ENCODE measurements around the gene OSBPL9.
A peak's percentile ranks its signal among the peaks of the same experiment; 100 is the strongest.
"Not testable (repeated sequence)": the region's sequence is repeated elsewhere in the genome, so short reads cannot be mapped to it uniquely, and the experiment has no call there.

Gene OSBPL9

DNA sequence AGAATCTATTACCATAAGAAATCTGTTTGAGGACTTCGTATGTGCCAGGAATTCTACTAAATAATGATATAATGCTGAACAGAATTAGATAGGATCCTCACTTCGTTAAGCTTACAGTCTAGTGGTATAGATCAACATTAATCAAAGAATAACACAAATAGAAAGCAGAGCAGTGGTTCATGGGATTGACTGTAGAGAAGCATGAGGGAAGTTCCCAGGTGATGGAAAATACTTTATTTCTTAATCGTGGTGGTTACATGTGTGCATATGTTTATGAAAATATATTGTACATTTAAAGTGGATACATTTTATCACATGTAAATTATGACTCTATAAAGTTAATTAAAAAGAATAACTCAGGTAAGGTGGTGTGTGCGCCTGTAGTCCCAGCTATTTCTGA, 110.5 kb downstream of the OSBPL9 start:
- TF ChIP-seq TAF1 (IDR thresholded peaks at IDR 0.05; ENCODE audit: low read depth, low read length) (no peak), PAX5 (IDR thresholded peaks at IDR 0.05; ENCODE audit: insufficient read depth, low read length, severe bottlenecking) (no peak), POLR2AphosphoS5 (IDR thresholded peaks at IDR 0.05; ENCODE audit: low read depth, low read length) (no peak), SPI1 (IDR thresholded peaks at IDR 0.05; ENCODE audit: low read depth, low read length) (no peak), POLR2A (IDR thresholded peaks at IDR 0.05; ENCODE audit: low read depth, low read length) (no peak), POU2F2 (IDR thresholded peaks at IDR 0.05; ENCODE audit: low read depth, low read length) (no peak)
- no peak for DNase-seq (ENCODE audit: insufficient read length, low spot score)
- no peak for FAIRE-seq

DNA sequence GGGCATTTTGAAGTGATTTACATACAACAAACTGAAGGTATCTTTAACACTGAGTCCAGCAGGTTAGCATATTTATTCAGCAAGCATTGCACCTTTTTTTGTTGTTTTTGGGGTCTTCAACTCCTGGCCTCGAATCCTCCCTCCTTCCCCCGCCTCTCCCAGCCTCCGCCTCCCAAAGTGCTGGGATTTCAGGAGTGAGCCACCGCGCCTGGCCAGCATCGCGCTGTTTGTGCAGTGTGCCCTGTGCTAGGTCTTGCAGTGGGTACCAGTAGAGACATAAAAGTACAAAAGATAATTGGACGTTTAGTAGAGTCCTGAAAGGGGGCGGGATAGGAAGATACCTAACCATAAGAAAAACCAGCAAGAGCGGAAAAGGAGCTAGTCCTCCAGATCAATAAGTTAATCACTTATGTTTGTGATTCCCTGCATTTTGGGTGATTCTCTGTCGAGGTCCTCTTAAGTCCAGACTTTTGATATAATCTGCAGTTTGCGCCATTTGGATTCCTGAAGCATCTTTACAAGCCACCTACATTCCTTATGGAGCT, 111.8 kb downstream of the OSBPL9 start:
- FAIRE-seq, result no peak
- DNase-seq (ENCODE audit: insufficient read length, low spot score), result no peak
- TF ChIP-seq TAF1 (IDR thresholded peaks at IDR 0.05; ENCODE audit: low read depth, low read length) (no peak), SPI1 (IDR thresholded peaks at IDR 0.05; ENCODE audit: low read depth, low read length) (no peak), PAX5 (IDR thresholded peaks at IDR 0.05; ENCODE audit: insufficient read depth, low read length, severe bottlenecking) (no peak), POLR2A (IDR thresholded peaks at IDR 0.05; ENCODE audit: low read depth, low read length) (no peak), POU2F2 (IDR thresholded peaks at IDR 0.05; ENCODE audit: low read depth, low read length) (no peak)

DNA sequence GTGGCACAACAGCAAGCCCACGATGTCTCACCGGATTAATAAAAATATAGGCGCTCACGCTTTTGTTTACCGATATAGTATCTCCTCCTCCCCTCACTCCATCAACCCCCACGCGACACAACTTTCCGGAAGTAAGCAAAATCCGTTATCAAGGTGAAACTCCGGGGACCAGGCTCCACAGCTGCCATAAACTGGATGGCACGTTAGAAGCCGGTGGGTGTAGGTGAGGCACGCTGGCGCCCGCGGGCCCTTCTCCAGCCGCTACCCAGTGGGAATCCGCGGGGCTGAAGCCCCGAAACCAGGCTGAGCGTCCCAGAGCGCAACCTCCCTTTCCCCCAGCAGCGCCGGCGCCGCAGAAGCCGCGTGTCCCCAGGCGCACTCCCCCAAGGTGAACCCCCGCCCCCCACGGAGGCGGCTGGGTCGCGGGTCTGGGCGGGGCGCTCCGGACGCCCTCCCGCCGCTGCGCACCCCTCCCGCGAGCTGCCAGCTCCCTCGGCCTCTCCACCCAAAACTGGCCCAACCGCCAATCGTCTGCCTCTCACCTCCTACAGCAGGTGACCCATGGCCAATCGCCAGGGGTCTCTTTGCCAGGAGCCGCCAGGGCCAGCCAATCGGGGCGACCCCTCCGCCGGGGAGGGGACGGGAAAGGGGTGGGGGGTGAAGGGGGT, 112.4 kb downstream of the OSBPL9 start:
- TF ChIP-seq TAF1 (IDR thresholded peaks at IDR 0.05; ENCODE audit: low read depth, low read length) (peak; percentile 47; the same call in 1 of the 2 replicates), POU2F2 (IDR thresholded peaks at IDR 0.05; ENCODE audit: low read depth, low read length) (peak; percentile 66; the same call in 1 of the 2 replicates), PAX5 (IDR thresholded peaks at IDR 0.05; ENCODE audit: insufficient read depth, low read length, severe bottlenecking) (no peak), POLR2AphosphoS5 (IDR thresholded peaks at IDR 0.05; ENCODE audit: low read depth, low read length) (peak; percentile 56; the same call in 1 of the 2 replicates), POLR2A (IDR thresholded peaks at IDR 0.05; ENCODE audit: low read depth, low read length) (peak; percentile 68)
- FAIRE-seq, result peak; percentile 99
- peak; percentile 91 for DNase-seq (ENCODE audit: insufficient read length, low spot score)

DNA sequence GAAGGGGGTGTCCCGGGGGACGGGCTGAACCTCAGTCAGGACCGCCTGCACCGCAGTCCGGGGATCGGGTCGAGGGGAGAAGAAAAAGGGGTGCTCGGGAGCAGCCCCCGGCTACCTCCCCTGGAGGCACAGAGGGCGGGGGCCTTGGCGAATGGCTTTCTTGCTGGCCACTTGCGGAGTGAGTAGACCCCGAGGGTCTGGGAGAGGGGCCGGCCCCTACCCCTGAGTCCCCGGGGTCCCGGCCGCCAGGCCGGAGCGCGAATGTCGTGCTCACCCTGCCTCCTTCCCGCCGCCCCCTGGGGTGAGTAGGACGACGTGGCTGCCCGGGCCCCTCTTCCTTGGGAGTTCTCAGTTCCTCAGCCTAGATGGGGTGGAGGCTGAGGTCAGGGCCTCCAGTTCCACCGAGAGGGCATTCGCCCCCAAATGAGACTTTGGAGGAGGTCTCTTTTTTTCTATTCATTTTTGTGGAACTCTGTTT, 113.0 kb downstream of the OSBPL9 start:
- no peak for TF ChIP-seq PAX5 (IDR thresholded peaks at IDR 0.05; ENCODE audit: insufficient read depth, low read length, severe bottlenecking)
- peak; percentile 74 for TF ChIP-seq SPI1 (IDR thresholded peaks at IDR 0.05; ENCODE audit: low read depth, low read length)
- TF ChIP-seq TAF1 (IDR thresholded peaks at IDR 0.05; ENCODE audit: low read depth, low read length), result peak; percentile 31; the same call in 1 of the 2 replicates
- TF ChIP-seq POU2F2 (IDR thresholded peaks at IDR 0.05; ENCODE audit: low read depth, low read length), result no peak
- TF ChIP-seq POLR2AphosphoS5 (IDR thresholded peaks at IDR 0.05; ENCODE audit: low read depth, low read length), result no peak
- TF ChIP-seq POLR2A (IDR thresholded peaks at IDR 0.05; ENCODE audit: low read depth, low read length), result peak; percentile 40; the same call in 1 of the 2 replicates
- peak; percentile 43 for FAIRE-seq
- no peak for DNase-seq (ENCODE audit: insufficient read length, low spot score)

DNA sequence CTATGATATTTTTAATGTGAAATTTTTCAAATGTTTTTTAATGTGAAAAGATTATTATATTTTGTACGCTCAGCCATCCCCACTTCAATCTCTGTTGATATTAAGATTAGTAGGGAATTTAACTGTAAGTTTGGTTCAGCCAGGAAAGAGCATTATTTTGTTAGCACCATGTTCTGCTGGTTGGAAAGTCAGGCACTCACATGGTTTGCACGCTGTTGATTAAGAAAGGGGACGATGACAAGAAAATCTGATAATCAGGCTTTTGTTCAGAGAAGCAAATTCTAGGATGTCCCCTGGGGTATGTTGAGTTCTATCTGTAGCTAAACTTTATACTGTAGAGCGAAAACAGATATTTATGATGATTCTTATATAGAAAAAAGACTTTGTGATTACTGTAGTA, 115.1 kb downstream of the OSBPL9 start:
- DNase-seq (ENCODE audit: insufficient read length, low spot score) (no peak), FAIRE-seq (no peak)
- no peak for TF ChIP-seq SPI1 (IDR thresholded peaks at IDR 0.05; ENCODE audit: low read depth, low read length)
- no peak for TF ChIP-seq POLR2AphosphoS5 (IDR thresholded peaks at IDR 0.05; ENCODE audit: low read depth, low read length)
- TF ChIP-seq POU2F2 (IDR thresholded peaks at IDR 0.05; ENCODE audit: low read depth, low read length), result no peak
- no peak for TF ChIP-seq POLR2A (IDR thresholded peaks at IDR 0.05; ENCODE audit: low read depth, low read length)
- TF ChIP-seq TAF1 (IDR thresholded peaks at IDR 0.05; ENCODE audit: low read depth, low read length), result no peak
- TF ChIP-seq PAX5 (IDR thresholded peaks at IDR 0.05; ENCODE audit: insufficient read depth, low read length, severe bottlenecking), result no peak

DNA sequence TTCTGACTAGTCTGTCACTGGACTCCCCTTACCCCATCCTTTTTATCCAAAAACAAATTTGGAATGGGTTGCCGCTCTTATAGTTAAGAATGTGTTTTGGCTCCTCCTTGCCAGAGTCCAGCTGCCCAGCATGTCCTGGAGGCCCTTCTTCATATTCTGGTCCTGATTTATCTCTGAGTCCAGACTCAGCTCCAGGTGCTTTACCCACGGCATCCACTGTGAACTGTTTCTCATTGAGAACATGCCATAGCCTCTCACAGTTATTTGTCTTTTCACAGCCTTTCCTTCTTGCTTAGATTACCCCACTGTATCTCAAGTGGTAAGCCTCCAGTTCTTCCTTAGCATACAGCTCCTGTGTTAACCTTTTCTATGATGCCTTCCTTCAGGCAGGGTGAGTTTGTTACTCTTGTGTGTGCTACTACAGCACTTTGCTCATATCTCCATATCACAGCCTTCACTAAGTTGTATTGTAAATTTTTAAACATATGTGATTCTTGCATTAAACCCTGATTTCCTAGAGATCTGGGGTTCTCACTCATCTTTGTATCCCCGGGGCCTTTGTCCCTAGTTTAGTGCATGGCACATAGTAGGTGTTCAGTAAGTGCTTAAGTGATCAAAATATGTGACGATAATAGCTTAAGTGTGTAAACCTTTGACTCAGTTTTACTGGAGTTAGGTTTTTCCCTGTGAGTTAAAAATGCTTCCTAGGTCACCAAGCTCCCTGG, 116.0 kb downstream of the OSBPL9 start:
- DNase-seq (ENCODE audit: insufficient read length, low spot score) (no peak), FAIRE-seq (peak; percentile 48)
- TF ChIP-seq PAX5 (IDR thresholded peaks at IDR 0.05; ENCODE audit: insufficient read depth, low read length, severe bottlenecking) (no peak), POLR2A (IDR thresholded peaks at IDR 0.05; ENCODE audit: low read depth, low read length) (no peak), POU2F2 (IDR thresholded peaks at IDR 0.05; ENCODE audit: low read depth, low read length) (no peak), POLR2AphosphoS5 (IDR thresholded peaks at IDR 0.05; ENCODE audit: low read depth, low read length) (no peak), SPI1 (IDR thresholded peaks at IDR 0.05; ENCODE audit: low read depth, low read length) (no peak)

DNA sequence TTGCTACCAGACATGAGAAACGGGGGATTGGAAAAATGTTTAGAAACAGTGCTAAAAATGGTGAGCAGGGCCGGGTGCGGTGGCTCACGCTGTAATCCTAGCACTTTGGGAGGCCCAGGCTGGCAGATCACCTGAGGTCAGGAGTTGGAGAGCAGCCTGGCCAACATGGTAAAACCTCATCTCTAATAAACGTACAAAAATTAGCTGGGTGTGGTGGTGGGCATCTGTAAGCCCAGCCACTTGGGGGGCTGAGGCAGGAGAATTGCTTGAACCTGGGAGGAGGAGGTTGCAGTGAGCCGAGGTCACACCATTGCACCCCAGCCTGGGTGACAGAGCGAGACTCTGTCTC, 116.5 kb downstream of the OSBPL9 start:
- not testable (repeated sequence) for DNase-seq (ENCODE audit: insufficient read length, low spot score); FAIRE-seq

DNA sequence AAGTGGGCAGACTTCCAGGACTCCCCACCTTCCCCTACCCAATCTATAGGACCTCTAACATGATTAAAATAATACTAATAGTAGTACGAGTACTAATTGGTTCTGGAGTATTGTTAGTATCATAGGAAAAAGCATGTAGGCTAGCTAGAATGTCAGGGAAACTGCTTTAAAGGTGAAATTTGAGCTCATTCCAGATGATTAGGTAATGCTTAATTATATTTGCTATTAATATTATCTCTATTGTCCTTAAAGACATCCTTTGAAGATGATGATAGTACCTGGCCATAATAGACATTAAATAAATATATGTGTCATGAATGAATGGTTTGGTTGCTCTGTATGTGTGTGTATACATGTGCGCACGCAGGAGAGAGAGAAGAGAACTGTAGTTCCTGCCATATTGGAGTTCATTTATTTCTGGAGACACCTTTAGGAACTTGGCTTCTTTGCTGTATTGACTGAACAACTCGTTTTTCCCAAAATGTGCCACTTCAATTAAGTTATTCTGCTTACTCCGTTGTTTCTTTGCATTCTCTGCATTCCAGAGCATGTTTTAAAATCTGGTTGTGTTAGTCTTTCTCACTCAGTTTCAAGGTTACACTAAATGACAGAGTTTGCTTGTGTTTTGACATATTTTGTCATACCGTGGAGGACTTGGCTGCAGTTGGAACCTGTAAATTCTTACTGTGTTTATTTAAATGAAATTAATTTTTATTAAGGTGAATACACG, 117.1 kb downstream of the OSBPL9 start:
- TF ChIP-seq SPI1 (IDR thresholded peaks at IDR 0.05; ENCODE audit: low read depth, low read length) (no peak), POLR2AphosphoS5 (IDR thresholded peaks at IDR 0.05; ENCODE audit: low read depth, low read length) (no peak), PAX5 (IDR thresholded peaks at IDR 0.05; ENCODE audit: insufficient read depth, low read length, severe bottlenecking) (no peak), POU2F2 (IDR thresholded peaks at IDR 0.05; ENCODE audit: low read depth, low read length) (no peak), POLR2A (IDR thresholded peaks at IDR 0.05; ENCODE audit: low read depth, low read length) (no peak), TAF1 (IDR thresholded peaks at IDR 0.05; ENCODE audit: low read depth, low read length) (no peak)
- no peak for FAIRE-seq
- DNase-seq (ENCODE audit: insufficient read length, low spot score), result no peak
